RWPE2 (cell line): ENCODE results near the gene RPTOR.

Source experiments
- ATAC-seq: fragments of 200-7000 bp; cut with Tn5 transposase; 3 replicates; pipeline ENCODE4 v1.9.1; 2021; ENCODE audit warnings: low read depth
- DNase-seq: peaks from one replicate; pipeline ENCODE4 v3.0.0-alpha.2; 2020; ENCODE audit warnings: low spot score
- H3K27ac ChIP-seq: fragments of 450-650 bp; 2 replicates; pipeline ENCODE4 v1.5.1; 2017; ENCODE audit warnings: mild to moderate bottlenecking; ENCODE audit not compliant: poor library complexity, severe bottlenecking
- H3K27me3 ChIP-seq: fragments of 250-450 bp; sonication (Bioruptor Pico); 2 replicates; pipeline ENCODE4 v1.5.1; 2021; ENCODE audit warnings: mild to moderate bottlenecking, moderate library complexity; ENCODE audit not compliant: insufficient read depth, poor library complexity, severe bottlenecking
- H3K36me3 ChIP-seq: fragments of 250-450 bp; sonication (Bioruptor Pico); 2 replicates; pipeline ENCODE4 v1.5.1; 2020; ENCODE audit warnings: low read depth, mild to moderate bottlenecking, moderate library complexity
- H3K4me1 ChIP-seq: fragments of 250-450 bp; sonication (Bioruptor Pico); 2 replicates; pipeline ENCODE4 v1.5.1; 2021; ENCODE audit warnings: mild to moderate bottlenecking, moderate library complexity; ENCODE audit not compliant: insufficient read depth, poor library complexity, severe bottlenecking
- H3K4me3 ChIP-seq: fragments of 250-450 bp; sonication (Bioruptor Pico); 2 replicates; pipeline ENCODE4 v1.5.1; 2021; ENCODE audit warnings: mild to moderate bottlenecking, moderate library complexity; ENCODE audit not compliant: severe bottlenecking
- H3K9me3 ChIP-seq: fragments of 250-450 bp; sonication (Bioruptor Pico); 2 replicates; pipeline ENCODE4 v1.5.1; 2021; ENCODE audit warnings: mild to moderate bottlenecking, moderate library complexity; ENCODE audit not compliant: severe bottlenecking
- CTCF ChIP-seq: fragments of 450-650 bp; IDR thresholded peaks from one replicate; pipeline ENCODE4 v1.5.1; 2017; ENCODE audit warnings: mild to moderate bottlenecking, moderate library complexity; ENCODE audit not compliant: poor library complexity, severe bottlenecking

RPTOR gene

DNA sequence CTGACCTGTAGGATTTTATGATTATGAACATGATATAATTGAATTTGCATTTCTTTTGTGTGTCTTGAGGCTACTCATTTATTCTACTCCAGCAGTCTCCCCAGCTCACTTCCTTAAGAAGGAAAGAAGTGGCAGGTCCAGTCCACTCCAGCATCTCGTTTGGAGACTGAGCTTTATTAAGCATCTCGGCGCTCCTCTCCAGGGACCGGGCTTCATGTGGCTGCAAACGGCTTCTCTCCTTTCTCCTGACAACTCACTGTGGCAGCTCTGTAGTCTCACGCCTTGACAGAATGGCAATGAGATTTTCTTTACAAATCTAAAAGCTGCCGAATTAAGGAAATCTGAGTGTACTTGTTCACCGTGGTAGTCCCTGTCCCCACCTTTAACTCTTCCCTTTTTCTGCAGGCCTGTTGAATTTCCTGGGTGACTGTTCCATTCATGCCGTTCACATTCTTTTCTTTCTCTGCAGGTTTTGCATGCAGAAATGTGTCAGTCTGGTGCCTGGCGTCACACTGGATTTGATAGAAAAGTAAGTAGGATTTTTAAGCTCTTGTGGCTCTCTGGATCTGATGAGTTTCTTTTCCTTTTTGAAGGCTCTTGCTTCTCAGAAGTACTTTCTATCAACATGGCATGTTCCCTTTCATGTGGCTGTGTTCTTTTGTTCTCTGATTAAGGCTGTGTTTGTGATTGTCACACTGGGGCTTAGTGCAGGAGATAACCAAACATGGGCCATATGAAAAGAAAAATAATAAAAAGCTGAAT lies 246.5 kb downstream of the RPTOR start:
- Histone ChIP-seq H3K9me3 (no peaks in the 10 kb centered on the region), H3K27me3 (no peaks in the 10 kb centered on the region), H3K4me1 (peaks cover 58% of the 10 kb centered on the region), H3K27ac (peak overlapping the region; percentile 63), H3K4me3 (no peak overlapping the region), H3K36me3 (0 out of 2 replicates have a peak, but pooled peaks cover 10% of the 10 kb centered on the region)
- DNase-seq (no peak), ATAC-seq (no peak)
- TF ChIP-seq CTCF = no peak

- no peak overlapping the region for H3K4me3 ChIP-seq
These were observed 247.2 kb downstream of the RPTOR start for GRCh38 chr17:80791758-80792284.

GRCh38 chr17:80792373-80792781 lies 247.7 kb downstream of the RPTOR start:
- TF ChIP-seq CTCF = no peak
- ATAC-seq (no peak), DNase-seq (no peak)
- Histone ChIP-seq H3K9me3 (no peaks in the 10 kb centered on the region), H3K4me3 (no peak overlapping the region), H3K4me1 (peaks cover 58% of the 10 kb centered on the region), H3K27ac (peak overlapping the region; percentile 63), H3K36me3 (0 out of 2 replicates have a peak, but pooled peaks cover 10% of the 10 kb centered on the region), H3K27me3 (no peaks in the 10 kb centered on the region)

More at GRCh38 chr17:80791758-80792284, 247.2 kb downstream of the RPTOR start:
- H3K27ac ChIP-seq = peak overlapping the region; percentile 63
- TF ChIP-seq CTCF = no peak
- DNase-seq = peak; percentile 90
- no peaks in the 10 kb centered on the region for H3K9me3 ChIP-seq
- ATAC-seq = peak; percentile 82
- H3K4me1 ChIP-seq = peaks cover 58% of the 10 kb centered on the region
- H3K27me3 ChIP-seq = no peaks in the 10 kb centered on the region
- 0 out of 2 replicates have a peak, but pooled peaks cover 10% of the 10 kb centered on the region for H3K36me3 ChIP-seq

DNA sequence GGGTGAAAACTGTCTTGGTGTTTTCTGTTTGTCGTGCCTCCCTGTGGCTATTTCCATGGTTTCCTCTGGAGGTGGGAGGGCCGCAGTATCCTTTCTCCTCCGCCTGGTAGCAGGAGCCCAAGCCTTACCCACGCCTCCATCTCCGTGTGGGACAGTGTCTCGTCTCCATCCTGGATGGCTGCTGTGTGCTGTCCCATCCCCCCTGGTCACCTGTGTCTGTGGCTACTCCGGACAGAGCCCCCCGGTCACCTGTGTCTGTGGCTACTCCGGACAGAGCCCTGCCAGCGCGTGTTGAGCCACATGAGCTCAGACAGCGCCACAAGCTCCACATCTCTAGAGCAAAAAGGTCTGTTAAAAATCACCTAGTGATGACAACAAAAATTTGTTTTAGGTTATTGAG lies 248.8 kb downstream of the RPTOR start:
- DNase-seq (no peak), ATAC-seq (no peak)
- Histone ChIP-seq H3K36me3 (0 out of 2 replicates have a peak, but pooled peaks cover 10% of the 10 kb centered on the region), H3K9me3 (no peaks in the 10 kb centered on the region), H3K4me3 (no peak overlapping the region), H3K27me3 (no peaks in the 10 kb centered on the region), H3K27ac (peak overlapping the region; percentile 63), H3K4me1 (peaks cover 55% of the 10 kb centered on the region)
- TF ChIP-seq CTCF = no peak

GRCh38 chr17:80793851-80794267 lies 249.2 kb downstream of the RPTOR start:
- Histone ChIP-seq H3K9me3 (no peaks in the 10 kb centered on the region), H3K4me1 (peaks cover 50% of the 10 kb centered on the region), H3K27ac (peak overlapping the region; percentile 63), H3K4me3 (no peak overlapping the region), H3K36me3 (0 out of 2 replicates have a peak, but pooled peaks cover 10% of the 10 kb centered on the region), H3K27me3 (no peaks in the 10 kb centered on the region)
- DNase-seq (no peak), ATAC-seq (no peak)
- TF ChIP-seq CTCF = no peak
